KMS-11 (cell line): Measurements from ENCODE around the gene TEAD2.

Experiments
- H2AFZ ChIP-seq: fragments of 200-600 bp; sonication (generic); 2 replicates; pipeline ENCODE4 v1.6.1; 2016; ENCODE audit warnings: antibody characterized with exemption, mixed run types, low read depth
- H3K27ac ChIP-seq: fragments of 200-600 bp; sonication (generic); 2 replicates; pipeline ENCODE4 v1.6.1; 2016; ENCODE audit warnings: mild to moderate bottlenecking, mixed run types
- H3K27me3 ChIP-seq: fragments of 200-600 bp; sonication (generic); 2 replicates; pipeline ENCODE4 v1.6.1; 2017; ENCODE audit warnings: mild to moderate bottlenecking, low read depth, mixed run types, moderate library complexity; ENCODE audit not compliant: insufficient read depth
- H3K36me3 ChIP-seq: fragments of 200-600 bp; sonication (generic); 2 replicates; pipeline ENCODE4 v1.6.1; 2017; ENCODE audit warnings: mild to moderate bottlenecking, mixed run types; ENCODE audit not compliant: insufficient read depth
- H3K4me1 ChIP-seq: fragments of 200-600 bp; sonication (generic); 2 replicates; pipeline ENCODE4 v1.6.1; 2016; ENCODE audit warnings: mild to moderate bottlenecking, low read depth, mixed run types; ENCODE audit not compliant: poor library complexity, severe bottlenecking
- H3K4me2 ChIP-seq: fragments of 200-600 bp; sonication (generic); 2 replicates; pipeline ENCODE4 v1.7.0; 2016; ENCODE audit warnings: mild to moderate bottlenecking, mixed run types
- H3K4me3 ChIP-seq: fragments of 200-600 bp; sonication (generic); IDR thresholded peaks from 2 replicates; pipeline ENCODE4 v1.6.1; 2017; ENCODE audit warnings: low read depth, low read length, mixed read lengths; ENCODE audit not compliant: insufficient read depth
- H3K79me2 ChIP-seq: fragments of 200-600 bp; sonication (generic); 2 replicates; pipeline ENCODE4 v1.6.1; 2016; ENCODE audit warnings: low read depth, mixed run types; ENCODE audit not compliant: insufficient read depth
- H3K9ac ChIP-seq: fragments of 200-600 bp; sonication (generic); 2 replicates; pipeline ENCODE4 v1.6.1; 2016; ENCODE audit warnings: mild to moderate bottlenecking, mixed run types
- H4K20me1 ChIP-seq: fragments of 200-600 bp; sonication (generic); 2 replicates; pipeline ENCODE4 v1.6.1; 2016; ENCODE audit warnings: mild to moderate bottlenecking, mixed run types; ENCODE audit not compliant: insufficient read depth
- CTCF ChIP-seq: fragments of 200-600 bp; sonication (generic); conservative IDR thresholded peaks from 2 replicates; pipeline ENCODE4 v1.6.1; 2017; ENCODE audit warnings: low read depth, mild to moderate bottlenecking, antibody characterized with exemption, low read length, moderate library complexity, mixed read lengths

TEAD2 gene

GRCh38 chr19:49389406-49389805, 27.2 kb upstream of the TEAD2 start:
- Histone ChIP-seq H3K27ac (no peak overlapping the region), H3K27me3 (peaks cover 58% of the 10 kb centered on the region), H4K20me1 (no peaks in the 10 kb centered on the region), H3K36me3 (no peaks in the 10 kb centered on the region), H3K4me1 (peaks cover 3% of the 10 kb centered on the region), H3K79me2 (no peaks in the 10 kb centered on the region), H3K4me2 (no peak overlapping the region), H3K9ac (no peak overlapping the region), H3K4me3 (no peak overlapping the region), H2AFZ (no peak overlapping the region)
- TF ChIP-seq CTCF = no peak

GRCh38 chr19:49387936-49388372, 25.7 kb upstream of the TEAD2 start, which contains the start of gene KASH5:
Gene KASH5, plus strand, starts transcription at chr19:49388249. Its CDS starts 2,635 bp downstream, at chr19:49390884.
- Histone ChIP-seq H2AFZ (no peak within 1 kb of the TSS), H3K4me1 (peaks cover 3% of the 10 kb centered on the region), H3K4me3 (no peak within 1 kb of the TSS), H3K9ac (no peak within 1 kb of the TSS), H3K4me2 (no peak within 1 kb of the TSS), H3K27ac (no peak within 1 kb of the TSS), H3K36me3 (no peaks in the 10 kb centered on the region), H3K27me3 (peaks cover 53% of the 10 kb centered on the region), H4K20me1 (no peaks in the 10 kb centered on the region), H3K79me2 (no peaks in the 10 kb centered on the region)
- TF ChIP-seq CTCF = no peak

- Histone ChIP-seq H2AFZ (no peak overlapping the region), H3K36me3 (no peaks in the 10 kb centered on the region), H3K9ac (no peak overlapping the region), H3K4me1 (no peaks in the 10 kb centered on the region), H3K4me2 (no peak overlapping the region), H3K79me2 (no peaks in the 10 kb centered on the region), H3K27ac (no peak overlapping the region), H3K27me3 (peaks cover 58% of the 10 kb centered on the region), H3K4me3 (no peak overlapping the region), H4K20me1 (no peaks in the 10 kb centered on the region)
- TF ChIP-seq CTCF = no peak
Measured at GRCh38 chr19:49383599-49383998, 21.4 kb upstream of the TEAD2 start.

- no peak overlapping the region for H3K4me3 ChIP-seq
- peaks cover 65% of the 10 kb centered on the region for H3K27me3 ChIP-seq
- no peak overlapping the region for H2AFZ ChIP-seq
- no peaks in the 10 kb centered on the region for H3K36me3 ChIP-seq
- H3K79me2 ChIP-seq = no peaks in the 10 kb centered on the region
- no peaks in the 10 kb centered on the region for H4K20me1 ChIP-seq
- H3K4me1 ChIP-seq = no peaks in the 10 kb centered on the region
- no peak overlapping the region for H3K27ac ChIP-seq
- no peak overlapping the region for H3K4me2 ChIP-seq
- H3K9ac ChIP-seq = no peak overlapping the region
- no peak for TF ChIP-seq CTCF
Measured at GRCh38 chr19:49382639-49383038, 20.4 kb upstream of the TEAD2 start.
